Loucy (cell line): ENCODE data around the gene NLRC3.
A peak's percentile ranks its signal among the peaks of the same experiment; 100 is the strongest.

Experiments
- H2AFZ ChIP-seq: fragments of 200-600 bp; sonication (generic); 2 replicates; pipeline ENCODE4 v1.6.0; 2016; ENCODE audit warnings: antibody characterized with exemption, mild to moderate bottlenecking, low read length, moderate library complexity
- H3F3A ChIP-seq: fragments of 200-600 bp; 2 replicates; pipeline ENCODE4 v1.6.0; 2016; ENCODE audit warnings: antibody characterized with exemption, low read depth, mild to moderate bottlenecking
- H3K27me3 ChIP-seq: fragments of 200-600 bp; sonication (generic); 2 replicates; pipeline ENCODE4 v1.6.1; 2014; ENCODE audit warnings: low read length, mild to moderate bottlenecking; ENCODE audit not compliant: insufficient read depth, poor library complexity, severe bottlenecking
- H3K36me3 ChIP-seq: fragments of 200-600 bp; sonication (generic); 2 replicates; pipeline ENCODE4 v1.6.1; 2016; ENCODE audit warnings: low read length; ENCODE audit not compliant: insufficient read depth
- H3K4me1 ChIP-seq: fragments of 200-600 bp; sonication (generic); 2 replicates; pipeline ENCODE4 v1.5.1; 2014; ENCODE audit warnings: low read length, mild to moderate bottlenecking; ENCODE audit not compliant: insufficient read depth, poor library complexity, severe bottlenecking
- H3K4me2 ChIP-seq: fragments of 200-600 bp; sonication (generic); 2 replicates; pipeline ENCODE4 v1.6.0; 2014; ENCODE audit warnings: antibody characterized with exemption, low read length, low read depth, mild to moderate bottlenecking; ENCODE audit not compliant: poor library complexity, severe bottlenecking
- H3K4me3 ChIP-seq: fragments of 200-600 bp; sonication (generic); 2 replicates; pipeline ENCODE4 v1.5.1; 2014; ENCODE audit warnings: low read length, mild to moderate bottlenecking, mixed read lengths; ENCODE audit not compliant: poor library complexity, severe bottlenecking
- H3K79me2 ChIP-seq: fragments of 200-600 bp; sonication (generic); 2 replicates; pipeline ENCODE4 v1.6.1; 2014; ENCODE audit warnings: low read length; ENCODE audit not compliant: insufficient read depth
- H3K9ac ChIP-seq: fragments of 200-600 bp; sonication (generic); 2 replicates; pipeline ENCODE4 v1.6.0; 2014; ENCODE audit warnings: mild to moderate bottlenecking, low read depth, low read length, moderate library complexity; ENCODE audit not compliant: poor library complexity, severe bottlenecking
- H3K9me2 ChIP-seq: fragments of 200-600 bp; sonication (generic); replicated peaks from 2 replicates; pipeline ENCODE4 v1.6.1; 2016; ENCODE audit warnings: low read depth, low read length, mixed read lengths
- H3K9me3 ChIP-seq: fragments of 200-600 bp; sonication (generic); 2 replicates; pipeline ENCODE4 v1.6.1; 2014; ENCODE audit warnings: mild to moderate bottlenecking, antibody characterized with exemption, low read length, low read depth; ENCODE audit not compliant: insufficient read depth
- H4K20me1 ChIP-seq: fragments of 200-600 bp; sonication (generic); 2 replicates; pipeline ENCODE4 v1.6.0; 2014; ENCODE audit warnings: antibody characterized with exemption, low read length, mild to moderate bottlenecking; ENCODE audit not compliant: insufficient read depth, poor library complexity, severe bottlenecking
- EZH2phosphoT487 ChIP-seq: fragments of 200-600 bp; IDR thresholded peaks from 2 replicates; pipeline ENCODE4 v1.6.1; 2018; ENCODE audit warnings: antibody characterized with exemption, mild to moderate bottlenecking, moderate library complexity, borderline replicate concordance
- TF ChIP-seq, protein P1 (sequence below): fragments of 200-600 bp; sonication (generic); conservative IDR thresholded peaks from 2 replicates; pipeline ENCODE4 v1.5.1; 2014; ENCODE audit warnings: mild to moderate bottlenecking, antibody characterized with exemption, low read length

NLRC3 gene

GRCh38 chr16:3578121-3578520 lies 918 bp upstream of the NLRC3 start:
- peaks cover 23% of the 10 kb centered on the region for H4K20me1 ChIP-seq
- H3K4me1 ChIP-seq = peaks cover 33% of the 10 kb centered on the region
- H3K9me2 ChIP-seq = no peaks in the 10 kb centered on the region
- no peak for TF ChIP-seq EZH2phosphoT487
- TF ChIP-seq, protein P1, sequence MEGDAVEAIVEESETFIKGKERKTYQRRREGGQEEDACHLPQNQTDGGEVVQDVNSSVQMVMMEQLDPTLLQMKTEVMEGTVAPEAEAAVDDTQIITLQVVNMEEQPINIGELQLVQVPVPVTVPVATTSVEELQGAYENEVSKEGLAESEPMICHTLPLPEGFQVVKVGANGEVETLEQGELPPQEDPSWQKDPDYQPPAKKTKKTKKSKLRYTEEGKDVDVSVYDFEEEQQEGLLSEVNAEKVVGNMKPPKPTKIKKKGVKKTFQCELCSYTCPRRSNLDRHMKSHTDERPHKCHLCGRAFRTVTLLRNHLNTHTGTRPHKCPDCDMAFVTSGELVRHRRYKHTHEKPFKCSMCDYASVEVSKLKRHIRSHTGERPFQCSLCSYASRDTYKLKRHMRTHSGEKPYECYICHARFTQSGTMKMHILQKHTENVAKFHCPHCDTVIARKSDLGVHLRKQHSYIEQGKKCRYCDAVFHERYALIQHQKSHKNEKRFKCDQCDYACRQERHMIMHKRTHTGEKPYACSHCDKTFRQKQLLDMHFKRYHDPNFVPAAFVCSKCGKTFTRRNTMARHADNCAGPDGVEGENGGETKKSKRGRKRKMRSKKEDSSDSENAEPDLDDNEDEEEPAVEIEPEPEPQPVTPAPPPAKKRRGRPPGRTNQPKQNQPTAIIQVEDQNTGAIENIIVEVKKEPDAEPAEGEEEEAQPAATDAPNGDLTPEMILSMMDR = no peak
- H3K9ac ChIP-seq = peak overlapping the region; percentile 95
- H3K4me2 ChIP-seq = peak overlapping the region; percentile 66
- no peaks in the 10 kb centered on the region for H3K27me3 ChIP-seq
- H3K4me3 ChIP-seq = peak overlapping the region; percentile 82
- H2AFZ ChIP-seq = no peak overlapping the region
- no peaks in the 10 kb centered on the region for H3K9me3 ChIP-seq
- peaks cover 40% of the 10 kb centered on the region for H3K79me2 ChIP-seq
- no peaks in the 10 kb centered on the region for H3K36me3 ChIP-seq
- no peaks in the 10 kb centered on the region for H3F3A ChIP-seq

- H3K4me2 ChIP-seq = peak overlapping the region; percentile 66
- H3K4me3 ChIP-seq = peak overlapping the region; percentile 82
Measured at GRCh38 chr16:3576211-3576610, 992 bp downstream of the NLRC3 start.

DNA sequence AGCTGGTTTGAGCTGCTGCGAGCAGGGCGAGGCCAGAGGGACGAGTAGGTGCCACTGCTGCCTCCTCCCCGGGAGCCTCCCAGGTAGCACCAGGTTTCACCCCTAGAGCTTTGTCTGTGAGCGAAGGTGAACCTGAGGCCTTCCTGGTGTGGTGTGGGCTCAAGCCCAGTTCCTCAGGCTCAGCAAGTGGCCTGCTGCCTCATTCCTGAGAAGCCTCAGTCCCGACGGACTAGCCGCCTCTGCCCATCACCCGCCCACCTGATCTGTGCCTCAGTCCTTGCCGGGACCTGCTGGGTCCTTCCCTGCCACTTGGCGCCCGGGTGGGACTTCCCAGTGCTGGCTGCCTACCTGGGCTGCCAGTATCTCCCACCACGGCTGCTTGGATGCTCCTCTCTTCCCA lies 1.7 kb downstream of the NLRC3 start:
- Histone ChIP-seq H3K4me1 (peaks cover 30% of the 10 kb centered on the region), H3K9me2 (no peaks in the 10 kb centered on the region), H4K20me1 (peaks cover 23% of the 10 kb centered on the region), H3K4me3 (peak overlapping the region; percentile 82), H3K36me3 (peaks cover 4% of the 10 kb centered on the region; the same call in 1 of the 2 replicates), H2AFZ (no peak overlapping the region), H3F3A (no peaks in the 10 kb centered on the region), H3K9ac (peak overlapping the region; percentile 95), H3K4me2 (peak overlapping the region; percentile 66), H3K27me3 (no peaks in the 10 kb centered on the region), H3K79me2 (peaks cover 62% of the 10 kb centered on the region), H3K9me3 (0 out of 2 replicates have a peak, but pooled peaks cover 1% of the 10 kb centered on the region)
- TF ChIP-seq, protein P1 = no peak
- TF ChIP-seq EZH2phosphoT487 = no peak

More at GRCh38 chr16:3576211-3576610, 992 bp downstream of the NLRC3 start:
- H3K27me3 ChIP-seq = no peaks in the 10 kb centered on the region
- no peaks in the 10 kb centered on the region for H3K9me2 ChIP-seq
- peaks cover 23% of the 10 kb centered on the region for H4K20me1 ChIP-seq
- peaks cover 33% of the 10 kb centered on the region for H3K4me1 ChIP-seq
- TF ChIP-seq, protein P1 = no peak
- no peak for TF ChIP-seq EZH2phosphoT487
- no peaks in the 10 kb centered on the region for H3K9me3 ChIP-seq
- no peaks in the 10 kb centered on the region for H3F3A ChIP-seq
- H3K36me3 ChIP-seq = no peaks in the 10 kb centered on the region
- H3K9ac ChIP-seq = peak overlapping the region; percentile 95
- H2AFZ ChIP-seq = no peak overlapping the region
- peaks cover 55% of the 10 kb centered on the region for H3K79me2 ChIP-seq
